H9 (cell line): ENCODE measurements around the gene ABR. TPM values are rescaled to one million over a fixed set of nuclear protein-coding genes. Genes with fewer than 3 reads are reported as not detected.

Source experiments
- DNase-seq: peaks from one replicate; pipeline ENCODE4 v3.0.0-alpha.2; 2017
- H2AFZ ChIP-seq: one replicate; pipeline ENCODE4 v1.6.1; 2013; ENCODE audit warnings: mild to moderate bottlenecking, low read length, control low read depth, moderate library complexity
- H2AK5ac ChIP-seq: 2 replicates; pipeline ENCODE4 v1.6.1; 2013; ENCODE audit warnings: low read length, control low read depth, mixed read lengths; ENCODE audit not compliant: insufficient read length
- H2BK120ac ChIP-seq: one replicate; pipeline ENCODE4 v1.6.1; 2013; ENCODE audit warnings: low read depth, mild to moderate bottlenecking, low read length, control low read depth, inconsistent platforms; ENCODE audit not compliant: poor library complexity, severe bottlenecking
- H2BK12ac ChIP-seq: 2 replicates; pipeline ENCODE4 v1.6.1; 2013; ENCODE audit warnings: low read length, control low read depth, mixed read lengths, low read depth; ENCODE audit not compliant: insufficient read length
- H2BK15ac ChIP-seq: 2 replicates; pipeline ENCODE4 v1.6.1; 2013; ENCODE audit warnings: low read depth, low read length, control low read depth
- H2BK20ac ChIP-seq: one replicate; pipeline ENCODE4 v1.6.1; 2013; ENCODE audit warnings: low read depth, mild to moderate bottlenecking, low read length, control low read depth, inconsistent platforms; ENCODE audit not compliant: poor library complexity, severe bottlenecking
- H2BK5ac ChIP-seq: 2 replicates; pipeline ENCODE4 v1.6.1; 2013; ENCODE audit warnings: low read length, control low read depth, mixed read lengths; ENCODE audit not compliant: insufficient read length
- H3K14ac ChIP-seq: 2 replicates; pipeline ENCODE4 v1.6.1; 2013; ENCODE audit warnings: low read length, control low read depth; ENCODE audit not compliant: insufficient read depth
- H3K18ac ChIP-seq: 2 replicates; pipeline ENCODE4 v1.6.1; 2013; ENCODE audit warnings: low read depth, mild to moderate bottlenecking, mixed read lengths, low read length, control low read depth; ENCODE audit not compliant: insufficient read length
- H3K23ac ChIP-seq: 2 replicates; pipeline ENCODE4 v1.6.1; 2013; ENCODE audit warnings: low read length, control low read depth, mixed read lengths, low read depth; ENCODE audit not compliant: insufficient read length
- H3K23me2 ChIP-seq: 2 replicates; pipeline ENCODE4 v1.6.1; 2013; ENCODE audit warnings: low read depth, mild to moderate bottlenecking, mixed read lengths, low read length, control low read depth; ENCODE audit not compliant: insufficient read length, poor library complexity, severe bottlenecking
- H3K27ac ChIP-seq: 2 replicates; pipeline ENCODE4 v1.5.1; 2013; ENCODE audit warnings: low read length, control low read depth, mixed read lengths, low read depth; ENCODE audit not compliant: insufficient read length
- H3K27me3 ChIP-seq: 2 replicates; pipeline ENCODE4 v1.6.1; 2013; ENCODE audit warnings: low read length, control low read depth, inconsistent platforms; ENCODE audit not compliant: insufficient read depth
- H3K4ac ChIP-seq: 2 replicates; pipeline ENCODE4 v1.6.1; 2013; ENCODE audit warnings: low read depth, mild to moderate bottlenecking, control low read depth, inconsistent platforms, low read length, moderate library complexity
- H3K4me1 ChIP-seq: 2 replicates; pipeline ENCODE4 v1.6.1; 2013; ENCODE audit warnings: low read length, control low read depth, inconsistent platforms; ENCODE audit not compliant: insufficient read depth
- H3K4me2 ChIP-seq: 2 replicates; pipeline ENCODE4 v1.6.1; 2013; ENCODE audit warnings: low read length, control low read depth, mixed read lengths; ENCODE audit not compliant: insufficient read length, insufficient read depth
- H3K56ac ChIP-seq: 2 replicates; pipeline ENCODE4 v1.6.1; 2013; ENCODE audit warnings: low read depth, mild to moderate bottlenecking, mixed read lengths, low read length, control low read depth; ENCODE audit not compliant: insufficient read length
- H3K79me1 ChIP-seq: 2 replicates; pipeline ENCODE4 v1.6.1; 2013; ENCODE audit warnings: low read depth, mild to moderate bottlenecking, moderate library complexity, low read length, control low read depth, inconsistent platforms; ENCODE audit not compliant: insufficient read depth, poor library complexity, severe bottlenecking
- H3K79me2 ChIP-seq: 2 replicates; pipeline ENCODE4 v1.6.1; 2013; ENCODE audit warnings: low read length, control low read depth, inconsistent platforms; ENCODE audit not compliant: insufficient read depth
- H3K9ac ChIP-seq: 2 replicates; pipeline ENCODE4 v1.6.1; 2013; ENCODE audit warnings: low read length, control low read depth, mixed read lengths; ENCODE audit not compliant: insufficient read length; ENCODE audit errors: extremely low read depth
- H3K9me3 ChIP-seq: one replicate; pipeline ENCODE4 v1.6.1; 2013; ENCODE audit warnings: low read depth, low read length, inconsistent platforms; ENCODE audit not compliant: control insufficient read depth
- H3T11ph ChIP-seq: one replicate; pipeline ENCODE4 v1.6.1; 2013; ENCODE audit warnings: mild to moderate bottlenecking, low read length, control low read depth, inconsistent platforms
- H4K20me1 ChIP-seq: one replicate; pipeline ENCODE4 v1.6.1; 2013; ENCODE audit not compliant: control insufficient read depth, insufficient read length, insufficient read depth
- H4K5ac ChIP-seq: 2 replicates; pipeline ENCODE4 v1.6.1; 2013; ENCODE audit warnings: low read depth, mild to moderate bottlenecking, mixed read lengths, low read length, control low read depth; ENCODE audit not compliant: insufficient read length
- H4K8ac ChIP-seq: replicated peaks from 2 replicates; pipeline ENCODE4 v1.6.1; 2013; ENCODE audit warnings: low read length, control low read depth, mixed read lengths, low read depth; ENCODE audit not compliant: insufficient read length
- H4K91ac ChIP-seq: 2 replicates; pipeline ENCODE4 v1.6.1; 2013; ENCODE audit warnings: low read depth, mild to moderate bottlenecking, moderate library complexity, mixed read lengths, low read length, control low read depth; ENCODE audit not compliant: insufficient read length
- H3K27ac Mint-ChIP-seq, 3 experiments: 2 replicates in 2 of 3; 3 replicates in 1 of 3; pipeline ENCODE4 v1.8.0; 2020 to 2021; ENCODE audit warnings: mixed read lengths in 3 of 3, mild to moderate bottlenecking in 1 of 3, moderate library complexity in 1 of 3
- H3K27me3 Mint-ChIP-seq: 2 replicates; pipeline ENCODE4 v1.8.0; 2021; ENCODE audit warnings: low read depth, mild to moderate bottlenecking, moderate library complexity, mixed read lengths
- H3K36me3 Mint-ChIP-seq, 3 experiments: 2 replicates in 2 of 3; 3 replicates in 1 of 3; pipeline ENCODE4 v1.8.0; 2020 to 2021; ENCODE audit warnings: low read depth in 3 of 3, mixed read lengths in 3 of 3; ENCODE audit not compliant: insufficient read depth in 1 of 3
- H3K4me1 Mint-ChIP-seq, 2 experiments: 2 replicates each; pipeline ENCODE4 v1.8.0; 2020; ENCODE audit warnings: mixed read lengths in 2 of 2
- H3K4me3 Mint-ChIP-seq, 2 experiments: 2 replicates in 1 of 2; 3 replicates in 1 of 2; pipeline ENCODE4 v1.8.0; 2020 to 2021; ENCODE audit warnings: mild to moderate bottlenecking in 2 of 2, mixed read lengths in 2 of 2, moderate library complexity in 1 of 2
- H3K9me3 Mint-ChIP-seq, 2 experiments: 2 replicates in 1 of 2; 3 replicates in 1 of 2; pipeline ENCODE4 v1.8.0; 2020; ENCODE audit warnings: mild to moderate bottlenecking in 2 of 2, mixed read lengths in 2 of 2, moderate library complexity in 1 of 2
- CTCF ChIP-seq: fragments of 200-600 bp; sonication (generic); conservative IDR thresholded peaks from 3 replicates; pipeline ENCODE4 v1.8.0; 2021; ENCODE audit warnings: antibody characterized with exemption, mild to moderate bottlenecking
- WGBS: extraction: QIAGEN DNeasy Blood & Tissue Kit; methylation state at CpG from one replicate; pipeline ENCODE4 v1.1.7; 2013; ENCODE audit warnings: missing lambda C conversion rate, low lambda C conversion rate, mixed read lengths; ENCODE audit not compliant: insufficient read length; ENCODE audit errors: extremely low coverage; 5-methylcytosine and 5-hydroxymethylcytosine counted together
- total RNA-seq: library from RNA; stranded (reverse); gene quantifications from 2 replicates; pipeline ENCODE4 v1.2.1, GENCODE V29; 2021

ABR gene
- total RNA-seq, 1 experiment from 2014 or later: 34.7 TPM

GRCh38 chr17:1072551-1072961 is 107.2 kb downstream of the ABR start:
- Histone ChIP-seq H2BK5ac (no peak overlapping the region), H3K79me1 (no peaks in the 10 kb centered on the region), H3T11ph (no peak overlapping the region), H3K14ac (no peak overlapping the region), H3K9me3 (no peaks in the 10 kb centered on the region), H2BK120ac (no peak overlapping the region), H3K27ac (no peak overlapping the region), H3K23me2 (no peaks in the 10 kb centered on the region), H4K5ac (no peak overlapping the region), H2BK20ac (no peak overlapping the region), H3K79me2 (no peaks in the 10 kb centered on the region), H2BK12ac (no peak overlapping the region), H3K4me2 (no peak overlapping the region), H3K56ac (no peak overlapping the region), H3K23ac (no peak overlapping the region), H3K4ac (no peak overlapping the region), H4K20me1 (no peaks in the 10 kb centered on the region), H2BK15ac (no peak overlapping the region), H4K91ac (no peak overlapping the region), H3K18ac (no peak overlapping the region), H3K4me1 (no peaks in the 10 kb centered on the region), H2AFZ (no peak overlapping the region), H4K8ac (no peak overlapping the region), H2AK5ac (no peak overlapping the region), H3K27me3 (no peaks in the 10 kb centered on the region), H3K9ac (no peak overlapping the region)
- no peak overlapping the region for H3K4me3 Mint-ChIP-seq
- no peaks in the 10 kb centered on the region for H3K27me3 Mint-ChIP-seq
- no CpG with 5 or more reads among the region's 20 CpGs for WGBS
- TF ChIP-seq CTCF: no peak
- no peak overlapping the region for H3K27ac Mint-ChIP-seq
- H3K9me3 Mint-ChIP-seq: no peaks in the 10 kb centered on the region
- DNase-seq: no peak
- H3K36me3 Mint-ChIP-seq: peaks cover 3 to 20% (median 7%) of the 10 kb centered on the region in 3 experiments; a peak in 6 of 7 replicates
- peaks cover 0 to 26% of the 10 kb centered on the region in 2 experiments; a peak in 2 of 4 replicates for H3K4me1 Mint-ChIP-seq
